AG10803 (cell line): ENCODE results near the gene STK24.

Experiments used
- DNase-seq: peaks from one replicate; pipeline ENCODE4 v3.0.0; 2010; ENCODE audit warnings: low read depth
- H3K4me3 ChIP-seq: 2 replicates; pipeline ENCODE4 v1.5.1; 2011; ENCODE audit warnings: mild to moderate bottlenecking, low read length, control low read depth
- CTCF ChIP-seq: conservative IDR thresholded peaks from 2 replicates; pipeline ENCODE4 v1.5.1; 2011; ENCODE audit warnings: mild to moderate bottlenecking, low read length, control low read depth, inconsistent platforms

The STK24 gene

DNA sequence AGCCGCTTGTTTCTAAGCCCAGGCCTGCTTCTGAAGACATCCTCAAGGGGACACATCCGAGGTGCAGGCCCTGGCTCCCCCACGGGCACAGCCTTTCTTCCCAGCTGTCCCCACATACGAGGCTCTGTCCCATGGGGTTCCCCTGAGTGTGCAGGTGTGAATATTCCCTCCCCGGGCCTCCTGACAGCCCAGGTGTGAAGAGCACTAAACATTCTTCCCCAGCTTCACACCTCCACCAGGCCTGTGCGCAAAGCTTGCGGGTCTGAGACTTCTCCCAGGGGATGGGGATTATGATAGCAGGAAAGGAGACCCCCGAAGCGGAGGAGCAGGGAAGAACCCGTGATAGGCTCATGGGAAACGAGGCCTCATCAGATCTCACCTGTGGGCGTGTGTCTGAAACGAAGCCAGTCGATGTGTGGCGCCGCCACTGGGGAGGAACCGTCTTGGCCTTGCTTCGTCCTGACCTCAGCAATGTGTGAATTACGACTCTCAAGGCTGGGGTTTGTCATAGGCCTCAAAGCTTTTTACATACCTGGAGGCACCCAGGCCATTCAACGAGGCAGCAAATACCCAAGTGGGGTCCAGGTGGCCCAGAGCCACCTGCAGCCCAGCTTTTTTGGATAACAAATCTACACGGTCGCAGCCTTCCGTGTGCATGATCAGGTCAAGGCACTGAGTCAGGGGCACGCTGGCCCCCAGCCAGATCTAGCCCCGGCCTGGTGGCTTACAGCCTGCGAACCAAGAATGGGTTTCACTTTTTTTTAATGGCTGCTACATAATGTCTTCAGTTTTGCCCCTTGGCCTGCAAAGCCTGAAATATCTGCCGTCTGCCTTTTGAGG is 134.3 kb downstream of the STK24 start:
- no peak for DNase-seq
- no peak for TF ChIP-seq CTCF
- no peak overlapping the region for H3K4me3 ChIP-seq

- no peak for DNase-seq
- no peak overlapping the region for H3K4me3 ChIP-seq
- no peak for TF ChIP-seq CTCF
Observed at GRCh38 chr13:98441056-98441676, 135.7 kb downstream of the STK24 start.

DNA sequence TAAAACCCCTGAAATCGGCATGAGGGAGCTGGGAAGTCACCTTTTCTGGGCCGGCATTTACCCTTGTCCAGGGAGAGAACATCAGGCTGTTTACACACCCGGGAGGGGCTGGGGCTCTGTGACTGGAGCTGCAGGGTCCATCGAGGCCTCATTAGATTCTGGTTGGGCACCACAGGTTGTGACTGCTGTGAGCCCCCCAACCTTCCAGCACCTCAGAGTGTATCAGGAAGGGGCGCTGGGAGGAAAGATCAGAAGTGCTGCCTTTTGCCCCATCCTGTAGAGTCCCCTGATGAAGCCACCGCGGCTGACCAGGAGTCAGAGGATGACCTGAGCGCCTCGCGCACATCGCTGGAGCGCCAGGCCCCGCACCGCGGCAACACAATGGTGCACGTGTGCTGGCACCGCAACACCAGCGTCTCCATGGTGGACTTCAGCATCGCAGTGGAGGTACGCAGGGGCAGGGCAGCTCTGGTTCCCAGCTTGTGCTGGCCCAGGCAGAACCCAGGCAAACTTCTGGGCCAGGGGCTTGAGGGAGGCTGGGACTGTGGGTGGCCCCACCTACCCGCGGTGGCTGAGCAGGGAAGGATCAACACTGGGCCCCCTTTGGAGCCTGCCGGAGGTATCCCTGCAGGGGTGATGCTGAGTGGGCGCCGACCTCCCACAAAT is 136.4 kb downstream of the STK24 start:
- H3K4me3 ChIP-seq: no peak overlapping the region
- DNase-seq: no peak
- no peak for TF ChIP-seq CTCF

GRCh38 chr13:98439896-98440295 is 137.0 kb downstream of the STK24 start:
- TF ChIP-seq CTCF: no peak
- DNase-seq: no peak
- no peak overlapping the region for H3K4me3 ChIP-seq

- TF ChIP-seq CTCF: no peak
- no peak for DNase-seq
- H3K4me3 ChIP-seq: no peak overlapping the region
Observed at GRCh38 chr13:98439126-98439828, 137.6 kb downstream of the STK24 start.

- no peak overlapping the region for H3K4me3 ChIP-seq
- TF ChIP-seq CTCF: no peak
- DNase-seq: no peak
Observed at GRCh38 chr13:98438246-98439125, 138.4 kb downstream of the STK24 start.
